ENCODE measurements around the gene IFRD2. TPM values are rescaled to one million over a fixed set of nuclear protein-coding genes. Genes with fewer than 3 reads are reported as not detected.
A peak's percentile ranks its signal among the peaks of the same experiment; 100 is the strongest.
"Not testable (repeated sequence)": the region's sequence is repeated elsewhere in the genome, so short reads cannot be mapped to it uniquely, and the experiment has no call there.

IFRD2 gene
- total RNA-seq, 1 donor from 2014 or later = 77.0 TPM

- H3K36me3 ChIP-seq = peaks cover 38% of the 10 kb centered on the region
- H3K4me1 ChIP-seq = peaks cover 87% of the 10 kb centered on the region
- no peaks in the 10 kb centered on the region for H3K9me3 ChIP-seq
- TF ChIP-seq CTCF (IDR thresholded peaks at IDR 0.05) = no peak
- H3K27me3 ChIP-seq = no peaks in the 10 kb centered on the region
- H3K4me3 ChIP-seq = no peak overlapping the region
- intact Hi-C loops (cut with DNase I) = no loop called here
- no peak for DNase-seq
- ATAC-seq = no peak
- peak overlapping the region; percentile 85 for H3K27ac ChIP-seq
These were observed 42.8 kb downstream of the IFRD2 start for GRCh38 chr3:50249457-50249856.

GRCh38 chr3:50248387-50248786 is 43.8 kb downstream of the IFRD2 start:
- peaks cover 94% of the 10 kb centered on the region for H3K4me1 ChIP-seq
- H3K9me3 ChIP-seq = no peaks in the 10 kb centered on the region
- peak overlapping the region; percentile 85 for H3K27ac ChIP-seq
- intact Hi-C loops (cut with DNase I) = no loop called here
- no peak for TF ChIP-seq CTCF (IDR thresholded peaks at IDR 0.05)
- no peak overlapping the region for H3K4me3 ChIP-seq
- no peaks in the 10 kb centered on the region for H3K27me3 ChIP-seq
- ATAC-seq (peak; percentile 42), DNase-seq (no peak)
- H3K36me3 ChIP-seq = peaks cover 32% of the 10 kb centered on the region

GRCh38 chr3:50246517-50246954 is 45.7 kb downstream of the IFRD2 start:
- intact Hi-C loops (cut with DNase I) = no loop called here
- ATAC-seq (peak; percentile 46), DNase-seq (peak; percentile 74)
- peaks cover 14% of the 10 kb centered on the region for H3K36me3 ChIP-seq
- H3K9me3 ChIP-seq = no peaks in the 10 kb centered on the region
- H3K27ac ChIP-seq = peak overlapping the region; percentile 85
- H3K4me3 ChIP-seq = peak overlapping the region; percentile 41
- TF ChIP-seq CTCF (IDR thresholded peaks at IDR 0.05) = no peak
- H3K27me3 ChIP-seq = no peaks in the 10 kb centered on the region
- peaks cover 100% of the 10 kb centered on the region for H3K4me1 ChIP-seq

GRCh38 chr3:50245831-50246516 is 46.3 kb downstream of the IFRD2 start:
- peak overlapping the region; percentile 41 for H3K4me3 ChIP-seq

GRCh38 chr3:50245251-50245745 is 46.9 kb downstream of the IFRD2 start:
- H3K4me3 ChIP-seq = peak overlapping the region; percentile 41
- intact Hi-C loops (cut with DNase I) = no loop called here
- H3K4me1 ChIP-seq = peaks cover 100% of the 10 kb centered on the region
- no peaks in the 10 kb centered on the region for H3K9me3 ChIP-seq
- peaks cover 15% of the 10 kb centered on the region for H3K36me3 ChIP-seq
- TF ChIP-seq CTCF (IDR thresholded peaks at IDR 0.05) = no peak
- H3K27ac ChIP-seq = peak overlapping the region; percentile 85
- H3K27me3 ChIP-seq = no peaks in the 10 kb centered on the region
- no peak for DNase-seq
- ATAC-seq = no peak

More at GRCh38 chr3:50245831-50246516, 46.3 kb downstream of the IFRD2 start:
- peak; percentile 98 for TF ChIP-seq CTCF (IDR thresholded peaks at IDR 0.05)
- no peaks in the 10 kb centered on the region for H3K27me3 ChIP-seq
- peak overlapping the region; percentile 85 for H3K27ac ChIP-seq
- intact Hi-C loops (cut with DNase I) = no loop called here
- peak; percentile 83 for ATAC-seq
- no peaks in the 10 kb centered on the region for H3K9me3 ChIP-seq
- DNase-seq = peak; percentile 95
- peaks cover 12% of the 10 kb centered on the region for H3K36me3 ChIP-seq
- peaks cover 100% of the 10 kb centered on the region for H3K4me1 ChIP-seq

- H3K27me3 ChIP-seq; H3K4me3 ChIP-seq; ATAC-seq; H3K9me3 ChIP-seq; intact Hi-C loops (cut with DNase I); DNase-seq: not testable (repeated sequence)
- H3K36me3 ChIP-seq = peaks cover 20% of the 10 kb centered on the region
- peaks cover 100% of the 10 kb centered on the region for H3K4me1 ChIP-seq
- H3K27ac ChIP-seq = peak overlapping the region; percentile 85
These were observed 47.4 kb downstream of the IFRD2 start for GRCh38 chr3:50244813-50245212.

Measured in upper lobe of right lung (tissue), 1 donor.